ENCODE results near the gene COP1. TPM values are rescaled to one million over a fixed set of nuclear protein-coding genes. Genes with fewer than 3 reads are reported as not detected.

COP1 gene
- total RNA-seq, 4 donors from 2014 or later, result 81.1 to 82.6 (median 81.5) TPM

- TF ChIP-seq CTCF (IDR thresholded peaks at IDR 0.05; ENCODE audit: low read depth), result no peak
Observed at GRCh38 chr1:176058686-176059085, 148.4 kb downstream of the COP1 start.

DNA sequence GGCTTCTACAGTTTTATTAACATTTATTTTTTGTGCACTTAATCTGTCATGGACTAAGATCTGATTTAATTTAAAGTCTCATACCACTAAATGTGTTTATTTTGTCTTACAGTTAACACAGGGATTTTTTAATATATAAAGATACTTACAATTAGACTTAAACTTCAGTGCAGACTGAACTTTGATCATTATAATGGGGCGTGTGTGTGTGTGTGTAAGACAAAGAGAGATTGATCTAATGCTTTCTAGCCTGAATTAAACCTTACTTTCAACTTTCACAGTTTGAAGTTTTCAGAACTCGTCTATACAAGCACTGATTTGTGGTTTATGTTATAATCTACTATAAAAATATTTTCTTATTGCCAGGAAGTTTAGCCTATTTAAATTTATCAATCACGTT is 150.8 kb downstream of the COP1 start:
- no peak for TF ChIP-seq CTCF (IDR thresholded peaks at IDR 0.05; ENCODE audit: low read depth)

- TF ChIP-seq CTCF (IDR thresholded peaks at IDR 0.05; ENCODE audit: low read depth), result no peak
Observed at GRCh38 chr1:176055398-176055797, 151.7 kb downstream of the COP1 start.

DNA sequence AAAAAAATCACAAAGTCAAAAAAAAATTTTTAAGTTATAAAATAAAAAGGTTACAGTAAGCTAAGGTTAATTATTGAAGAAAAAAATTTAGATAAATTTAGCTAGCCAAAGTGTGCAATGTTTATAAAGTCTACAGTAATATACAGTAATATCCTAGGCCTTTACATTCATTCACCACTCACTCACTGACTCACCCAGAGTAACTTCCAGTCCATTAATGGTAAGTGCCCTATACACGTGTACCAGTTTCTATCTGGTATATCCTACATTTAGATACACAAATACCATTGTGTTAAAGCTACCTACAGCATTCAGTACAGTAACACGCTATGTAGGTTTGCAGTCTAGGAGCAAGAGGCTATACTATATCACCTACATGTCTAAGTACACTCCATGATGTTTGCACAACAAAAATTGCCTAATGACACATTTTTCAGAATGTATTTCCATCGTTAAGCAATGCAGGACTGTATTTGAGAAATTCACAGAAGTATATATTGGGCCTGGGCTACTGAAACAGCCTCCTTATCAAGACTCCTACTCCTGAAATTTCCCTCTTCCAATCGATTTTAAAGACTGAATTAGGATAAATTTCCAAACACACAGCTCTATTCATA is 155.1 kb downstream of the COP1 start:
- TF ChIP-seq CTCF (IDR thresholded peaks at IDR 0.05; ENCODE audit: low read depth), result no peak

GRCh38 chr1:176051402-176051801 is 155.7 kb downstream of the COP1 start:
- no peak for TF ChIP-seq CTCF (IDR thresholded peaks at IDR 0.05; ENCODE audit: low read depth)

DNA sequence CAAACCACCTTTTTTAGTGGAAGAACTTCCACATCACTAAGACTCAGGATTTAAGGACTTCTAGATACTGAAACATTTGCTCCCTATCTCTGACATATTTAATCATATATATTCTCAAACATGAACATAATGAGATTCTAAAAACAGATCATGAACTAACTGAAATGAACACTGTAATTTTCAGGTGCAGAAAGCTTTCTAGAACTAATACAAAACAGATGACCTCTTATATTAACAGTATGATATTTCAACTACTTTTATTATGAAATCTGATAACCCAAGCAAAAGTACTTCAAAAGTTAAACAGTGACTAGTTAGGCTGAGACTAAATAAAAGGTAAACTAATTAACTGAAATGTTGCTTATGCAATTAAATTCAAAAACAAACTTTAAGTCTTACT is 157.5 kb downstream of the COP1 start:
- no peak for TF ChIP-seq CTCF (IDR thresholded peaks at IDR 0.05; ENCODE audit: low read depth)

GRCh38 chr1:176046926-176047325 is 160.2 kb downstream of the COP1 start:
- no peak for TF ChIP-seq CTCF (IDR thresholded peaks at IDR 0.05; ENCODE audit: low read depth)

All from subcutaneous adipose tissue (tissue), 4 donors.